CD4-positive, alpha-beta T cell treated with Interleukin-2 at 100 ng/mL for 4 hours (primary cell): ENCODE results near the gene LGALS3BP.
"Not testable (repeated sequence)": the region's sequence is repeated elsewhere in the genome, so short reads cannot be mapped to it uniquely, and the experiment has no call there.

ENCODE experiments used
- DNase-seq: peaks from one replicate; pipeline ENCODE4 v3.0.0-alpha.2; 2020; ENCODE audit warnings: low spot score

Gene LGALS3BP, protein sequence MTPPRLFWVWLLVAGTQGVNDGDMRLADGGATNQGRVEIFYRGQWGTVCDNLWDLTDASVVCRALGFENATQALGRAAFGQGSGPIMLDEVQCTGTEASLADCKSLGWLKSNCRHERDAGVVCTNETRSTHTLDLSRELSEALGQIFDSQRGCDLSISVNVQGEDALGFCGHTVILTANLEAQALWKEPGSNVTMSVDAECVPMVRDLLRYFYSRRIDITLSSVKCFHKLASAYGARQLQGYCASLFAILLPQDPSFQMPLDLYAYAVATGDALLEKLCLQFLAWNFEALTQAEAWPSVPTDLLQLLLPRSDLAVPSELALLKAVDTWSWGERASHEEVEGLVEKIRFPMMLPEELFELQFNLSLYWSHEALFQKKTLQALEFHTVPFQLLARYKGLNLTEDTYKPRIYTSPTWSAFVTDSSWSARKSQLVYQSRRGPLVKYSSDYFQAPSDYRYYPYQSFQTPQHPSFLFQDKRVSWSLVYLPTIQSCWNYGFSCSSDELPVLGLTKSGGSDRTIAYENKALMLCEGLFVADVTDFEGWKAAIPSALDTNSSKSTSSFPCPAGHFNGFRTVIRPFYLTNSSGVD

DNA sequence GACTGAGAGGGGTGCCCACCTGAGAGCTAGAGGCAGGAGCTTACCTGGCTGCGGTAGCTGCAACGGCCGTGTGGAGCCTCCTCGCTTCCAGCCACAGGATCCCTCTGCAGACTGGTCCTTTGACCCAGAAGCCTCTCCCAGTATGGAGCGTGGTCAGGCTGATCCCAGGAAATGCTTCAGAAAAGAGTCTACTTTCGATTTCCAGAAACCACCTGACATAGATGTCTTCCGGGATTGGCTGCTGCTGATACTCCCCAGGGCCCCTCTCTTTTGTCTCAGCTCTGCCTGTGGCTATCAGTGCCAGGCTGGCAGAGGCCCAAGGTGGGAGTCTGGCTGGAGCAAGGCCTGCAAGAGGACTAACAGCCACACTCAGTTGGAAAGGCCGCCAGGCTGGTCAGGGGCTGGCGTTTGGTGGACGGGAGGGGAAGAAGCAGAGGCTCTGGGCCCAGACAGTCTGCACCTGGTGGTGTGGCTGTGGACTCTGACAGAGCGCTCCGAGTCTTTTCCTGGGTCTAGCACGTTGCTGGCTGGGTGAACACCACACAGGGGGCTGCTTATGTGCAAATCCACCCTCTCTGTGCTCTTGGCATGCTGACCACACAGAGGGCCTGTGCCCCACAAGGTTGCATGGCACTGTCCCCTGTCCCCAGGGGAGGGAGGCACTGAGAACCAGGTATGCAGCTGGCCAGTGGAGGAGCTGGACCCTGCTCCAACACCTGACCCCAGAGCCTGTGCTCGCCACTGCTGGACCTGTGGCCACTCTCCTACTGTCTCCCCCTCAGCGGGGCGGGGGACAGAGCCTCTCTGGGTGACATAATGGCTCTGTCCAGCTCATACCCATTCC is at the start of gene LGALS3BP:
TSS of gene LGALS3BP (minus strand) at position 144 of the 844 bp plus-strand sequence. CDS start 2,732 bp downstream, outside the sequence.
- peak; percentile 24 for DNase-seq

DNA sequence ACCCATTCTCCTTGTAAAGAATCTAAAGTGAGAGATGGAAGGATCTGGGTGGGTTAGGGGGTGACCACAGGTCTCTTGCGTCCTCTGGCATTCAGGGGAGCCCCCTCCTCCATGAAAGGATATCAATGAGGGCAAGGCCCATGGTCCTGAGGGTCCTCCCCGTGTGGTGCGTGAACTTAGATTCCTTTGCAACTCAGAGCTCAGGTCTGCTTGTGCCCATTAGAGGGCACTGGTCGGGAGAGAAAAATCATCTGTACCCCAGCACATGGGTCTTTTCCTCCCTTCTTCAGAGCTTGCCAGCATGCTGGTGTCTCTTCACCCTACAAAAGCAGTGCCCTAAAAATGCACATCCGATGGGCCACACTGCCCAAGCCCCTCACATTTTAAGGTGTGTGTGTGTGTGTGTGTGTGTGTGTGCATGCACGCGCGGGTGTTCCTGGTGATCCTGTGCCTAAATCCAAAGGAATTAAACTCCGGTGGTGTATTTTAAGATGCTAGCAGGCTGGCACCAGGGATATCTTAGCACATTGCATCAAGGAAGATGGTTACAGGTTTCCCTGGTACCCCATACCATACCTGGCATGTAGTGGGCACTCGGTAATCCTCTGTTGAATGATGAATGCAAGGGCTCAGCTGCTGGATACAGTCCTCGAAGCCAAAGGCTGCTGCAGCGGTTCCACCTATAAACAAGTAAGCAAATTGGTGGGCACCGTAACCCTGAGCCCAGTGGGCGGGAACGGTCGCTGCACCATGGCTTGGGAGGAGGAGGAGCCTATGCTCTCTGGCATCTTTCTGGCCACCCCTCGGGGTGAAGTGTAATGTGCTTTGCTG is 49.0 kb upstream of the LGALS3BP start:
- DNase-seq, result no peak

DNA sequence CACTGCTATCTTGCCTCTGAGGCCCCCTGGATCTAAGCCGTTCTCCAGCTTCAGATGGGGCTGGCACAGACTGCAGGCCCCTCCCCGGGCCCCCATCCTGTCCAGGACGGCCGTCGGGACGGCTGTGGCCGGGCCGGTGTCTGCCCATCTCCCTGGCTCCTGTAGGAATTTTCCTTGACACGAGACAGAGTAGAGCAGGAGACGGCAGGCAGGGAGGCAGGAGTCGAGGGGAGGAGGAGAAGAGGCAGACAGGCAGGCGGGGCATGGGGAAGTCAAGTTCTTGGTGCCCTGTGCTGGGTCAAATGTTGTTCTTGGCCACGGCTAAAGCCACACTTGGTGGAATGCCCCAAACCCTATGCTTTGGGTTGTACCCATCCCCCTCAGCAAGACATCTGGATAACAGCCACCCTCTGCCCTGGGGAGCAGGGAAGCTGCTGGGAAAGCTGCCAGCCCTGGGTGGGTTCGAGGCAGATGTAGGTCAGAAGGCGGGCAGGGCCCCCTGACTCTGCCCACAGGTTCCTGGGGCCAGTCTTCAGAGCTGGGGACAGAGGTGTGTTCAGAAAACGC is 48.3 kb upstream of the LGALS3BP start:
- DNase-seq, result no peak

DNA sequence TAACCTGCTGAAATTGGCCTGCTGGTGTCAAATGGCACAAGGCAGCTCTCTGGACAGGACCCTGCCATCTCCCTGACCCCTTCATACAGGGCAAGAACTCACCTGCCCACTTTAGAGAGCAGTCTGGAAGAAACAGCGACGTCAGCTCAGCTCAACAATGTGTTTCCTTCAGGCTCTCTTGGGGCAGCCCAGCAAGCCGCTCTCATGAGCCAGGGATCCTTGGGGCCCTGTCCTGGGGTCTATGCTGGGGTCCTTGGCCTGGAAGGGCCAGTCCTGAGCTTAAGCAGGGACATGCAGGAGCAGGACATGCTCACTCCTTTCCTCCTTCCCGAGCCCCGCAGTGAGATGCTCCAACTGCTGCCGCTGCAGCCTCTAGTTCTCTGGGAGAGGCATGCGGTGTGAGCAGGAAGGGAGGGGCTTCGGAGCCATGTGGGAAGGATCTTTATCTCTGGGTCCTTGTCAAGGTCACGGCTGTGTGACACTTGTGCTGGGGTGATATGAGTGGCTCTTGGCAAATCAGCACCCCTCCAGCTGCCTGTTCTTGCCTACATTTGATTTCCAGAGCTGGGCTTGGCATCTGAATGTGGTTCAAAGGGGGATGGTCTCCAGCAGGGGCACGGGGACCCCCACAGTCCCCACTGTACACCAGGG is 47.7 kb upstream of the LGALS3BP start:
- no peak for DNase-seq

DNA sequence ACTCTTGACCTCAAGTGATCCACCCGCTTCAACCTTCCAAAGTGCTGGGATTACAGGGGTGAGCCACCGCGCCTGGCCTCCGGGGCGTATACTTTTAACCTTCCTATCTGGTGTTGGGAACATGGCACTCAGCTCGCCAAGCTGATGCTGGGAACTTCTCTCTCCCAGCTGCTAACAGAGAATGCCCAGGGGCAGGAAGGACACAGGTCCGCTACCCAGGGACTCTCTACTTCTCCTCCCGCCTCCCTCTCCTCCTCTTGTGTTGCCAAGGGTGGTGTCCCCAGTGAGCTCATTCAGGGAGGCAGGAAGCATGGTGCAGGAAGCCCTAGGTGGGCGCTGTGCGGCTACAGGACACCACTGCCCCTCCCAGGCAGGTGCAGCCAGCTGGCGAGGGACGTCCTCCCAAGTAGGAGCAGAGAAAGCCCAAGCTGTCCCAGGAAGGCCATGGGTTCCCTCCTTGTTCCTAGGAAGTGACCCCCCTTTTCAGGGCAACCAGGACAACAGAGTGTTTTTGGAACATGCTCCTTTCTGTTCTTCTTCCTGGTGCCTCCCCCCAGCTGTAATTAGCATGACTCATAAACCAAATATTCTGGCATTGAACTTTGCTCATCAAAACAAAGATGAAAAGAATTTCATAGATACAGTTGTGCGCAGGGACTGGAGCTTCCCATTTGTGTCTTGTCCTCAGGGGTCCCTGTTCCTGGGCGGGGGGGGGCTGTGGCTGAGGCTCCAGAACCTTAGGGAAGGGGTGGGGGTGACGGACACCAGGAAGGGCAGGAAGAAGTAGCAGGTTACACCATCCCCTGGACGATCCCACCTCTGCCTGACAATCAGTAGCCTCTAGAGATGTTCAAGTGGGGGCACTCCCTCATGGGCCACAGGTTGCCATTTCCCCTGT is 46.9 kb upstream of the LGALS3BP start:
- DNase-seq, result no peak

DNA sequence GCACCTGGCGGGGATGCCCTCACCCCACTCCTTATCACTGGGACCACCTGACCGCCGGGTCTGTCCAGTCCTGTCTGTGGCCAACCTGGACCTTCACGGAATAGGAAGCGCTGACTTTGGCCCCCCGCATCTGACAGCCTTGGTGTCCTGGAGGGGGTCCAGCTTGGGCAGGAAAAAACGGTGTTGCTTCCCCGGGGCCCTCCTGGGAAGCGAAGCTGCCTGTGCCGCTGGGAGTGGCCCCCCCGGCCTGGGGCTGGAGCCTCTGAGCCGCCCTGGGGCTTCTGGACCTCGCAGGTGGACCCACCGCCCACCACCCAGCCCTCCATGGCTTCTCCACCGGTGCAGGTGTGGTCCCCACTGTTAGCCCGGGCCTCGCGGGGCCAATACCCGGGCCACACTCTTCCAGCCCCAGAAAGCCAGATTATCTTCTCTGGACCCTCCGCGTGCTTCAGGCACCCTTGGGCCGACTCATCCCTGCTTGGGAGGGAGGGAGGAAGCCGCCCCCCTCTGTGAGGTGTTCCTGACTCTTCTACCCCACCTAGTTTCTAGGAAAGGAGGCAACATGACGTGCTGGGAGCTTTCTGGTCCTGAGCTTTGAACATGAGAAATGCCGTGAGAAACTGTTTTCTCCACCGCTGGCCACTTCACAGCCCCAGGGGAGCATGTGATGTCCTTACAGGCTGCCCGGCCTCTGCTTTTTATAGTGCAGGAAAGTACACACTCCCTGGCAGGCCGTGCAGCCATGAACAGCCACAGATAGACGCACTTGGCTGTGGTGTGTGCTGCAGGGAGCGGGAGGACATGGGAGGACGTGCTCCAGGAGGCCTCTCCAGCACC is 45.4 kb upstream of the LGALS3BP start:
- DNase-seq, result no peak

DNA sequence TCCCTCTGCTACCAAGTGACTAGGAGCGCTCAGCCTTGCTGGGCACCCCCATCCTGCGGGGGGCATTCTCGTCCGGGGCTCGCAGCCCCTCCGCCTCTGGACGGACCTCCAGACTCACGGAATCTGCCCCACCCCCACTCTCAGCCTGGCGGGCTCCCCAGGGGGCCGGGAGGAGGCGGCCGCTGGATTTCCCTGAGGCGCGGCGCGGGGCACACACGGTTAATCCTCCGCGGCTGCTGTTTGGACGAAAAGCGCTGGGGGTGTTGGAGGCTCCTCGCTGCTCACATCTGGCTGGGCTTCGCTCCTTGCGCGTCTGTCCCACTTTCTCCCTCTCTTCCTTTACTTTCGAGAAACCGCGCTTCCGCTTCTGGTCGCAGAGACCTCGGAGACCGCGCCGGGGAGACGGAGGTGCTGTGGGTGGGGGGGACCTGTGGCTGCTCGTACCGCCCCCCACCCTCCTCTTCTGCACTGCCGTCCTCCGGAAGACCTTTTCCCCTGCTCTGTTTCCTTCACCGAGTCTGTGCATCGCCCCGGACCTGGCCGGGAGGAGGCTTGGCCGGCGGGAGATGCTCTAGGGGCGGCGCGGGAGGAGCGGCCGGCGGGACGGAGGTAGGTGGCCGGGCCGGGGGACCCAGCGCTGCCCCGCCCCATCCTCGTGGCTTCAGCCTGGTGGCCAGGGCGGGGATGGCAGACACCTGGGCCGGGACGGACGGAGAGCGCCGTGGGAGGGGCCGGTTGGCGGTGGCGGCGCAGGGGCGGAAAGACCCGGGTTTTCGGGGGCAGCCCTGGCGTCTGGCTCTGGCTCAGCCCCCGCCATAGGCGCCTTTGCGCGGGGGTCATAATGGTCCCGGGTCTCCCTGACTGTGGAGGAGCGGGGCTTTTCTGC is 44.4 kb upstream of the LGALS3BP start, which contains the start of gene C1QTNF1:
TSS of gene C1QTNF1 (plus strand) at position 284 of the 886 bp plus-strand sequence. CDS start 19,800 bp downstream, outside the sequence.
- DNase-seq, result no peak

DNA sequence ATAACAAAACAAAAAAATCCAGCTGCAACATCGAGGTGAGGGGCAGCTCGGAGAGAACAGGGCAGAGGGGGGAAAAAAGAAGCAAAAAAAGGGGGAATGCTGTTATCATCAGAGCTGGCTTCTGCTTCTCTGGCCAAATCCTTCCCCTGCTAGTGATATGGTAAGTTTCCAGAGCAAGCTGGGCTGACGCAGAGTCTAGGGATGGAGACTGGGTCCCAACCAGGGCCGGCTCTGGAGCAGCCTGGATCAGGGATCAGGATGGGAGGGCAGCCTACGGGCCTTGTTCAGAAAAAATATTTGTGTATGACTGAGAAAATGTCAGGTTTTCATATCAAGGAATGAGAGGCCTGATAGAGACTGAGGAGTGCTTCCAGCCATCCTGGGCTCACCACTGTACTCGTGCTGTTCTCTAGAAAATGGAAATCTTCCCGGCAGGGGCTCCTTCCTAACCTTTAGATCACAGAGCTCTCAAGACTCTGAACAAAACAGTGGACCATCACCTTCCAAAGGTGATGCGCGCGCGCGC is 43.5 kb upstream of the LGALS3BP start:
- DNase-seq, result no peak

DNA sequence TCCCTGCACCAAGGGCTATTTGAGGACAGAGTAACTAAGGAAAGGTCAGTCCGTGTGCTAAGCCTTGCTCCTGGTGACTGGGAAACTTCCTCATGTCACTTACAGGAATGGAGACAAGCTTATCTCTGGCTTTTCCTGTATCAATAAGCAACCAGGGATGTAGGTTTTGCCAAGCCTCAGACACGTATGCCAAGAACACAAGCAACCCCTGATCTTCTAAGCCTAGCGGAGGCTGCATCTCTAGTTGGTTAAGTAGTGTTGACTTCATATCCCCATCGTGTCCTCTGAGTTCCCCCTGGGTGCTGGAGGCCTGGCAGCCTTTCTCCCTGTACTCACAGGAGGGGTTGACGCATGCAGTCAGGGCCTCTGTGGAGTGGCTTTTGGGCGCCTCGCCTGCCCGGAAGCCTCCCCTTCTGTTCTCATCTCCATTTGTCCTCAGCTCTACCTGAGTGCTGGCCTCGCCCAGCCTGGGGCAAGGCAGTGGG is 42.8 kb upstream of the LGALS3BP start:
- DNase-seq, result no peak

DNA sequence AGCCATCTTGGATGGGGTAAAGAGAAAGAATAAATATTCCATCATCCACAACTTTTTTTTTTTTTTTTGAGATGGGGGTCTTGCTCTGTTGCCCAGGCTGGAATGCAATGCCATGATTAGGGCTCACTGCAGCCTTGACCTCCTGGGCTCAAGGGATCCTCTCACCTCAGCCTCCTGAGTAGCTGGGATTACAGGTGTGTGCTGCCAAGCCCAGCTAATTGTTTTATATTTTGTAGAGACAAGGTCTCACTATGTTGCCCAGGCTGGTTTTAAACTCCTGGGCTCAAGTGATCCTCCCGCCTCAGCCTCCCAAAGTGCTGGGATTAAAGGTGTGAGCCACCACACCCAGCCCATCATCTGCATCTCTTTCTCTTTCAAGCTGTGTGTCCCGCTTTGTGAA is 42.2 kb upstream of the LGALS3BP start:
- not testable (repeated sequence) for DNase-seq

DNA sequence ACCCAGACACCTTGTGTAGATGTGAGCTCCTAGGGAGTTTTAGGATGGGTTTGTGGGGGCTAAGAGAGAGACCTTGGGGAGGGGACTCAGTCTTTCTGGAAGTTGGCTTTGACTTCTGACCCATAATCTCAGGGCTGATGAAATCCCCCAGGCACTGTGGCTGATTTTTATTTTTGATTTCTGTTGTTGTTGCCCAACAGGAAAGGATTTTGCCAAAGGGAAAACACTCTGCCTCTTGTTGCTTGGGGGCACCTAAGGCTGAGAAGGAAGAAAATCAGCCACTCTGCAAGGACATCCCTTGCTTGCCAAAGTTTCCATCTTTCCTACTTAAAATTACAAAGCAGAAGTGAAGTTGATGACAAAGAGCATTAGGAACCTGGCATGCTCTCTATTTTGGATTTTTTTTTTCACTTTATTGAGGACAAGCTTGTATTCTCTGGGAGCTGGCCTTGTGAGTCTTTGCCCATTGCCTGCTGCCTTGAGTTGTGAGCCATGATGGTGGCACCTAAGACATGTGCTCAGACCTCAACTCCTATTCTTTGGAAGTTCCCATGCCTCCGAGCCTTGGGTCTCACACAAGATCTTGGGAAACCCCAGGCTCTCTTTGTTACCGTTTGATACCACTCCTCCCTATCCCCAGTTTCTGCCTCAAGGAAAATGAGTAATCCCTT is 41.0 kb upstream of the LGALS3BP start:
- DNase-seq, result no peak

DNA sequence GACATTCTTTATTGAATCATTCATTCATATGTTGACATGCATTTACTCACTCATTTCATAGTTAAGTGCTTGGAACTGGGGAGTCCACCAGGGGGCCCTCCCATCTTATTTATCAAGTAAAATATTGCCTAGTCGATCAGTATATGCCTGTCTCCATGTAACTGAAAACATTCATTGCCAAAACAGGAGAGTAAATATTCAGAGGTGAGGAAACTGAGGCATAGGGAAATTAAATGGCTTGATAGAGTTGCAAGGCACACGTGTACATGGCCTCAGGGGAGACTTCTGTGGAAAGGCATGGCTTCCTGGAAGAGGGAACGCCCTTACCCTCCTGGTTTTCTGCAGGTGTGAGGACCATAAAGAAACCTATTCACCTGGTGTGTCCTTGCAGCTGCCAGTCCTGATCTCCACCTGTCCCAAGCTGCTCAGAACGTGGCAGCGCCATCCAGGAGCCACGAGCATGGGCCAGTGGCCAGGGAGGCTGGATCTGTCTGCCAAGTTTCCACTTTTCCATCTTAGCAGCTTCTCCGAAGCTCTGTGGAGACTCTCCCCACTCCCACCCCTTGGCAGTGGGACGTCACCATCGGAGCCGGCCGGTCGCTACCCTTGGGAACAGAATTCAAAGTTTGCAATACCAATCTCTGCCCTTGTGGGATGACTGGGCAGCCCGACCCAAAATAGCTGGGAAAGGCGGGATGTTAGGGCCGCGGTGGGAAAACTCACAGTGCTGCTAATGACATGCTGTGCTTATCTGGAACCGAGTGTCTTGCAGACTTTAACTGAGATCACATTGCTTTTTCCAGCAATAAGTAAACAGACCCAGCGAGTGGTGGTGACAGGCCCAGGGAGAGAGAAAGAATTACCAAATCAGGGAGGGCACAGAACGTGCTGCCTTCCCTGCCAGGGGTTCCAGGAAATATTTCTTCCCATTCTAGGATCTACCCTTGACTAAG is 40.2 kb upstream of the LGALS3BP start:
- DNase-seq, result peak; percentile 48

DNA sequence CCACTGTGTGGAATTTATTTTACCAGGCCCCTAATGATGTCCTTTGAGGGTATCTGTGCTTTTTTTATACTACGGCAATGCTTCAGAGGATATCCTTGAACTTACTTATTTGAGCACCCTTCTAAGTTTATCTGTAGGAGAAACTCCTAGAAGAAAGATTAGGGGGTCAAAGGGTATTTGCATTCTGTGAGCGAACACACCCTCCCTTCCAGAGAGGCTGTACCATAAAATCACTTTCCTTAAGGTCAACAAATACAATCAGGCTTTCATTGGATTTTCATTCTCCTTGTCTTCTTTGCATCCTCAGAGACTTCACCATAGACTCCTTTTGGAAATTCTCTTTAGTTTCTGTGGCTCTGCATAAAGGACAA is 39.5 kb upstream of the LGALS3BP start:
- no peak for DNase-seq

DNA sequence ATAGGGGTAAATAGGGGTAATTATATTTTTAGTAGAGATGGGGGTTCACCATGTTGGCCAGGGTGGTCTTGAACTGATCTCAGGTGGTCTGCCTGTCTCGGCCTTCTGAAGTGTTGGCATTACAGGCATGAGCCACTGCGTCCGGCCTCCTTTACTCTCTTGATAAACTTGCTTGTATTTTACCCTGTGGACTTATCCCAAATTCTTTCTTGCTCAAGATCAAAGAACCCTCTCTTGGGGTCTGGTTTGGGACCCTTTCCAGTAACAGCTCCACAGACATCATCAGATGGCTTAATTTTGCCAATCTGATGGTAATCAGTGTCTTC is 38.6 kb upstream of the LGALS3BP start:
- no peak for DNase-seq

DNA sequence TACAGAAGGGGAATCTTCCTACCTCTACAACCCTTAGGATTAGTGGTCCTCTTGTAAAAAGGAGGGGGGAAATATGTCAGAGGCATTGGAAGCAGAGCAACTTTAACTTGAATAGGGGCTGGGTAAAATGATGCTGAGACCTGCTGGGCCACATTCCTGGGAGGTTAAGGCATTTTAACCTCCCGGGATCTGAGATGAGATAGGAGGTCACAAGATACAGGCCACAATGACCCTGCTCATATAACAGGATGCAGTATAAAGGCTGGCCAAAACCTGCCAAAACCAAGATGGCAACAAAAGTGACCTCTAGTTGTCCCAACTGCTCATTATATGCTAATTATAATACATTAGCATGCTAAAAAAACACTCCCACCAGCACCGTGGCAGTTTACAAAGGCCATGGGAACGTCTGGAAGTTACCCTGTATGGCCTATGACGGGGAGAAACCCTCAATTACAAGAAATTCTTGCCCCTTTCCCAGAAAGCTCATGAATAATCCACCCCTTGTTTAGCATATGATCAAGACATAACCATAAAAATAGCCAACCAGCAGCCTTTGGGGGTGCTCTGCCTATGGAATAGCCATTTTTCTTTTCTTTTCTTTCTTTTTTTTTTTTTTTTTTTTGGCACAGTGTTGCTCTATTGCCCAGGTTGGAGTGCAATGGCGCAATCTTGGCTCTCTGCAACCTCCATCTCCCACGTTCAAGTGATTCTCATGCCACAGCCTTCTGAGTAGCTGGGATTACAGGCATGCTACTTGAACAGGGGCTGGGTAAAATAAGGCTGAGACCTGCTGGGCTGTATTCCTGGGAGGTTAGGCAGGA is 38.0 kb upstream of the LGALS3BP start:
- DNase-seq, result no peak
